Bladder microvascular endothelial cell (primary cell): ENCODE measurements around the gene GIPC2. TPM values are rescaled to one million over a fixed set of nuclear protein-coding genes. Genes with fewer than 3 reads are reported as not detected.

Experiments used
- total RNA-seq: library from RNA; depleted of rRNA; stranded (reverse); fragments of >200 nt; gene quantifications from 2 replicates; pipeline ENCODE4 v1.2.3, GENCODE V29; 2014

Gene GIPC2, protein sequence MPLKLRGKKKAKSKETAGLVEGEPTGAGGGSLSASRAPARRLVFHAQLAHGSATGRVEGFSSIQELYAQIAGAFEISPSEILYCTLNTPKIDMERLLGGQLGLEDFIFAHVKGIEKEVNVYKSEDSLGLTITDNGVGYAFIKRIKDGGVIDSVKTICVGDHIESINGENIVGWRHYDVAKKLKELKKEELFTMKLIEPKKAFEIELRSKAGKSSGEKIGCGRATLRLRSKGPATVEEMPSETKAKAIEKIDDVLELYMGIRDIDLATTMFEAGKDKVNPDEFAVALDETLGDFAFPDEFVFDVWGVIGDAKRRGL
- total RNA-seq: 14.4 and 21.7 TPM in 2 replicates

DNA sequence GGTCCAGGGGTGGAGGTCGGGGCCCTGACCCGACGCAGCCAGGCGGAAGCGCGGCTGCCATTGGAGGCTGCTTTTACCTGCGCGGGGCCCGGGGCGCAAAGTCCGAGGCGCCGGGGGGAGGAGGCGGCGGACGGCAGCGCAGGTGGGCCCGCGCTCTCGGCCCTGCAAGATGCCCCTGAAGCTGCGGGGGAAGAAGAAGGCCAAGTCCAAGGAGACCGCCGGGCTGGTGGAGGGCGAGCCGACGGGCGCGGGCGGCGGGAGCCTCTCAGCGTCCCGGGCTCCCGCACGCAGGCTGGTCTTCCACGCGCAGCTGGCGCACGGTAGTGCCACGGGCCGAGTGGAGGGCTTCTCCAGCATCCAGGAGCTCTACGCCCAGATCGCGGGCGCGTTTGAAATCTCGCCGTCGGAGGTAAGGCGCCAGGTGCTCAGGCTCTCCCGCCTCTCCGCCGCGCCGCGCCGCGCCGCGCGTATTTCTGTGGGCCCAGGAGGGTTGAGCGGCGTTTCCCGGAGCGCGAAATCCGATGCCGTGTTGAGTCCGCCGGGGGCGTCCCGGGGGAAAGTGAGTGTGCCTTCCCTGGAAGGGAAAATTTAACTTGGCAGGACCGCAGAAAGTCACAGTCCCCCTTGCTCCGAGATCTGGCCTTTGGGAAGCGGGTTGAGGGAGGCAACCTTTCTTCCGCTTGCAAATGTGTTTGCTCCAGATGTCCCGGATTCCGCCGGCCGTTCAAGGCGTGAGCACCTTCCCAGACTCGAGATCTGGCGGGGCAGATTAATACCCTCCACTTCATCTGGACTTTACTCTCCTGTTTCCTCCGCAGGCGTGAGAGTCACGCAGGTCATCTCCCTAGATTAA is at the start of gene GIPC2:
TSS of gene GIPC2 (plus strand) at position 41 of the 853 bp plus-strand sequence. CDS start at position 170, 129 bp downstream.

GRCh38 chr1:78004719-78005447 is 40.9 kb upstream of the GIPC2 start, which contains the start of gene DNAJB4:
Gene DNAJB4, plus strand, starts transcription at chr1:78004939. Its CDS starts 172 bp downstream, at chr1:78005111.

Other genes starting within 250 kb of the GIPC2 start
- gene NEXN, start 157.3 kb upstream of the GIPC2 start, total RNA-seq: 0.49 and 6.9 TPM in 2 replicates
- 89.4 and 147 TPM in 2 replicates for gene FUBP1, start 66.9 kb upstream of the GIPC2 start, total RNA-seq
- 75.9 and 279 TPM in 2 replicates for gene DNAJB4, start 41.0 kb upstream of the GIPC2 start, total RNA-seq